A673 (cell line): Measurements from ENCODE around the gene LHCGR.

Experiments
- CTCF ChIP-seq: fragments of 300-800, 200-600 bp; sonication (generic); conservative IDR thresholded peaks from 2 replicates; pipeline ENCODE4 v1.5.1; 2017; ENCODE audit warnings: low read depth, mild to moderate bottlenecking, antibody characterized with exemption, low read length, moderate library complexity, mixed read lengths
- EZH2 ChIP-seq: fragments of 200-600 bp; sonication (generic); IDR thresholded peaks from 2 replicates; pipeline ENCODE4 v1.6.1; 2017; ENCODE audit warnings: borderline replicate concordance, low read depth, mild to moderate bottlenecking, mixed read lengths, antibody characterized with exemption, low read length; ENCODE audit not compliant: poor library complexity, severe bottlenecking

- TF ChIP-seq CTCF: no peak
- TF ChIP-seq EZH2: no peak
Measured at GRCh38 chr2:48693645-48694044, 61.9 kb downstream of the LHCGR start.
